GM12864 (cell line): Measurements from ENCODE around the gene GRIA1.

Experiments
- DNase-seq: peaks from one replicate; pipeline ENCODE4 v3.0.0-alpha.2; 2011; ENCODE audit warnings: low read depth
- H3K4me3 ChIP-seq: 2 replicates; pipeline ENCODE4 v1.5.1; 2011; ENCODE audit warnings: mild to moderate bottlenecking, low read depth, low read length, control low read depth
- TF ChIP-seq, protein P1 (sequence below): IDR thresholded peaks from 2 replicates; pipeline ENCODE4 v1.5.1; 2011; ENCODE audit warnings: low read depth, mild to moderate bottlenecking, moderate library complexity, low read length, control low read depth, inconsistent platforms; ENCODE audit errors: missing control alignments

The GRIA1 gene

DNA sequence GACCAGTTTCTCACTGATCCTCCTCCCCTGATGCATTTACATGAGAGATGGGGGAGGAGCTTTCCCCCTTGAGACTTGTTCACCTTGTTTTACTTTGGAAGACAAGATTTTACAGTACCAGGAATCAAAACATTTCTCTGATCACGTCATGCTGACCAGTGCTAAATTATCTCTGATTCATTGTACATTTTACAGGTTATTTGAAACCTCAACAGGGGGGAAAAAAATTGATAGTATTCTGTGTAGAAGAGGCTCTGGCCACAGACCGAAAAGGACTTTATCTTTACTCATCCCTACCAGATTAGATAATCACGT is 133.9 kb downstream of the GRIA1 start:
- TF ChIP-seq, protein P1, sequence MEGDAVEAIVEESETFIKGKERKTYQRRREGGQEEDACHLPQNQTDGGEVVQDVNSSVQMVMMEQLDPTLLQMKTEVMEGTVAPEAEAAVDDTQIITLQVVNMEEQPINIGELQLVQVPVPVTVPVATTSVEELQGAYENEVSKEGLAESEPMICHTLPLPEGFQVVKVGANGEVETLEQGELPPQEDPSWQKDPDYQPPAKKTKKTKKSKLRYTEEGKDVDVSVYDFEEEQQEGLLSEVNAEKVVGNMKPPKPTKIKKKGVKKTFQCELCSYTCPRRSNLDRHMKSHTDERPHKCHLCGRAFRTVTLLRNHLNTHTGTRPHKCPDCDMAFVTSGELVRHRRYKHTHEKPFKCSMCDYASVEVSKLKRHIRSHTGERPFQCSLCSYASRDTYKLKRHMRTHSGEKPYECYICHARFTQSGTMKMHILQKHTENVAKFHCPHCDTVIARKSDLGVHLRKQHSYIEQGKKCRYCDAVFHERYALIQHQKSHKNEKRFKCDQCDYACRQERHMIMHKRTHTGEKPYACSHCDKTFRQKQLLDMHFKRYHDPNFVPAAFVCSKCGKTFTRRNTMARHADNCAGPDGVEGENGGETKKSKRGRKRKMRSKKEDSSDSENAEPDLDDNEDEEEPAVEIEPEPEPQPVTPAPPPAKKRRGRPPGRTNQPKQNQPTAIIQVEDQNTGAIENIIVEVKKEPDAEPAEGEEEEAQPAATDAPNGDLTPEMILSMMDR: no peak
- DNase-seq: no peak
- H3K4me3 ChIP-seq: no peak overlapping the region

DNA sequence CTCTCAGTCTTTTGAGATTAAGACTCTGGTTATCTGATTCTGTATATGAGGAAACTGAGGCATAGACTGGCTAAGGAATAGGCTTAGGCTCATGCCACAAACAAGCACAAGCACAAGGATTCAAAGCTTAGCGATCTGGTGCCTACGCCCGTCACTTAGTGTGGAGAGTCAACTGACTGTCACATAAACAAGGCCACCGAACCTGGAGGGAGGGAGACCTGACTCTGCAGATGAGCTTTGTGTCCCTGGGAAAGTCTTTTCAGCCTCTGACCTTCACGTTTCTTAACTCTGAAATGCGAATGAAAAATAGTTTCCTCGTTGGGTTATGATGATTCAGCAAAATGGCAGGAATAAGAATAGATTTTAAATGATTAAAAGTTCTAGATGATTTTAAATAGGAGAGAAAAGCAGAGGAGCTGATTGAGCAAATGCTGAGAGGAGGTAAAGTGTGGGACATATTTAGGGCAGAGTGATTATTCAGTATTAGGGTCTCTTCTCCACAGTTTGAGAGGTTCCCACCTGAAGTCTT is 135.4 kb downstream of the GRIA1 start:
- H3K4me3 ChIP-seq: no peak overlapping the region
- DNase-seq: no peak
- TF ChIP-seq, protein P1: no peak

DNA sequence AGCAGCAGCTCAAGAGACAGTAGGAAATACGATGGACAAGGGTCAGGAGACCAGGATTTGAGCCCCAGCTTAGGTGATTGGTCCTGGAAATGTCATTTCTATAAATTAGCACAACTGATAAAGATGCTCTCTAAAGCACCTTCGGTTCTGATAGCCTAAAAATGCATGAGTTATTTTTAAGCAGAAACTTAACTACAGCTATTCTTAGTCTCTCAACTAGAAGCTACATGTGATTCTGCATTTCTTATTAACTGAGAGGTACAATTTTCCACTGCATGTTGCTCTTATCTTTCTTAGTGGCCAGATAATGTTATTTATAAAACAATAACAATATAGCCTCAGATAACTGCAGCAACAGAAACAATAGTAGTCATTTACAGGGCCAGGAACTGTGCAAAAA is 136.4 kb downstream of the GRIA1 start:
- H3K4me3 ChIP-seq: no peak overlapping the region
- DNase-seq: no peak
- TF ChIP-seq, protein P1: no peak

DNA sequence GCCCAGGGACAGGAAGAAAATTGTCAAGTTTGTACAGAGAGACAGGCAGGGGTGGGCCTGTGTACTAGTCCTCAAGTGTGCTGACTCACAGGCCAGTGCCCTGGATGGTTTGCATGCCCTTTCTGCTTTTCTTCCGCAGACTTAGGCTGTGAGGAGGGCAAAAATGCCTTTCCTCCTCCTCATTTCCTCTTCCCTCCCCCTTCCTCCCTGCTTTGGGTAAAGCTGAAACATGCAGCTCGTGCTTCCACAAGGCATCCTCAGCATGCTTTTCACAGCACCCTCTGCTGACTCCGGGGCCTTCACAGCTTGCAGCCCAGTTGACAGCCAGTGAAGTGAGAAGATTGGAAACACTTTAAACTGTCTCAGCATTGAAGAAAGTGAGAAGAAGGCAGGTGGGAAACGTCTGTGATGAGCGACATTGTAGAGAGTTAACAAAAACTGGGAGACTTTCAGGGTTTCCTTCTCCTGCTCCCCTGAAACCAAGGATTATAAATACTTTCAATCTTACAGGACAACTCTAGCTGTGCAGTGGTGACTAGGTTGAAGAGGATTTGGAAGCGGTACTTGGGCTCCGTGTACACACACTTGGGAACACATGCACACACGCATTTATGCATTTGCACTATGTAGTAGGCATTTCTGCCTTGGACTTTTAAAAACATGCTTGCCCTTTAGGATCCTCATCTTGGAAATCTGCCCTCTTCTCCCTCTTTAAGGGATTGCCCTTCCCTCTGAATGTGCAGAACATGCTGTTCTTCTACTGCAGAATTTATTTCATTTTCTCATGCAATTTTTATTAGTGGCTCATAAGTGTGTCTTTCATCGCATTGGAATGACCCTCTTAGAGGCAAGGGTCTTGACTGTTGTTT is 138.8 kb downstream of the GRIA1 start:
- DNase-seq: no peak
- no peak overlapping the region for H3K4me3 ChIP-seq
- TF ChIP-seq, protein P1: no peak

DNA sequence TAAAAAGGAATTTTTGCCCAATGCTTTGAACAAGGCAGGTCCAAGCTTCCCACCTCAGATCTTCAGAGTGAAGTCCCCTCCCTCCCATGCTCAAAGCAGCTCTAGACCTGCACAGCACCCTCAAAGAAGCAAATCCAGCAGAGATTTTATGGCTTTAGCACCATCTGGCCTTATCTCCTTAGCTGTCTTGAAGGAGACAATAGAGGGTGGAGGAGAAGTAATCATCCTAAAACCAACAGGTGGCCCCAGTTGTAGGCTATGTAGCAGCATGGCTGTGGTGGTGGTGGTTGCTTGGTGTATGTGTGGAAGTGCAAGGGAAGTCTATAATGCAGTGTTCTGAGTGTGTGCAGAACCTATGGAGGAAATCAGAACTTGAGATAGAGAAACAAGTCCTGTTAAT is 140.1 kb downstream of the GRIA1 start:
- TF ChIP-seq, protein P1: no peak
- no peak overlapping the region for H3K4me3 ChIP-seq
- DNase-seq: no peak

DNA sequence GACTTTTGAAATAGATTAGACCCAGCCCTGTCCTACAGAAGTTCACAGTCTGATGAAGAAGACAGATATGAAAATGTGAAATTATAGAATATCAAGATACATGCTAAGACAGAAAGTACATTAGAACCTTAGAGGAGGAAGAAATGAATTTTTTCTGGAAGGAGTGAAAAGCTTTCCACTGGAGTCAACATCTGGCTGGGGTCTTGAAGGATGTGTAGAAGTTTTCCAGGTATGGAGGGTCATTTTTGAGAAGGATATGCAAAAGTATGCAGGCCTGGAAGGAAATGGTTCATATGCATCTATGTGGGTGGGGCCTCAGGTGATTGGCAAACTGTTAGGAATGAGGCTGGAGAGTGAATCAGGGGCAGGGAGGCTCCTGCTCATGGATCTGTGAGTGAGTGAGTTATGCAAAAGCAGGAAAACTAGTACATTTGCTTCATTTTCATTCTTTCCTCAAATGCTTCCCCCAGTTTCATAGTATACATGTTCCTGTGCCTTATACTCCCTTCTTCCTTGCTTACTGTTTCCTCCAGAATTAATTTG is 142.3 kb downstream of the GRIA1 start:
- TF ChIP-seq, protein P1: no peak
- DNase-seq: no peak
- no peak overlapping the region for H3K4me3 ChIP-seq
